ENCODE measurements around the gene ZNF841.
A peak's percentile ranks its signal among the peaks of the same experiment; 100 is the strongest.

Gene ZNF841

DNA sequence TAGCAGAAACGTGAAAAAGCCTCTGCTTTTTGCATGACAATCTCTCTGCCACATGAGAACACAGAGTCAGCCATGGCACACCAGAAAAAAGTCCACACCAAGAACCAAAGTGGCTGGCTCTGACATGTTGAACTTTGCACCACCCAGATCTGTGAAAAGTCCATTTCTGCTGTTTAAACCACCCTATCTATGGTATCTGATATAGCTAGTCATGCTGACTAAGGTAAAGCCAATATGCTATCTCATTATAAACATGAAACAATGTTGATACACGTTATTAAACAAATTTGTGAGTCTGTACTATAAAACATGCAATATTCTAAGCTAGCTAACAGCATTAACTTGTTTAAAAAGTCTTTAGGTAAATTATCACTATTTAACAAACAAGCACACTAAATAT lies 25.9 kb downstream of the ZNF841 start:
- TF ChIP-seq REST (IDR thresholded peaks at IDR 0.05; ENCODE audit: insufficient read depth in 1 of 2, low read depth in 2 of 2, low read length in 2 of 2) (no peak), FOXP2 (optimal IDR thresholded peaks at IDR 0.05; ENCODE audit: borderline replicate concordance, extremely low read depth, extremely low read length, insufficient read depth) (no peak), SIN3A (IDR thresholded peaks at IDR 0.05; ENCODE audit: borderline replicate concordance, insufficient read depth, low read length) (no peak), TAF1 (IDR thresholded peaks at IDR 0.05; ENCODE audit: borderline replicate concordance, insufficient read depth, low read length) (no peak), POLR2AphosphoS5 (IDR thresholded peaks at IDR 0.05; ENCODE audit: low read depth, low read length) (no peak)

GRCh38 chr19:52066258-52066863 lies 29.2 kb downstream of the ZNF841 start:
- TF ChIP-seq SIN3A (IDR thresholded peaks at IDR 0.05; ENCODE audit: borderline replicate concordance, insufficient read depth, low read length), result no peak
- no peak for TF ChIP-seq TAF1 (IDR thresholded peaks at IDR 0.05; ENCODE audit: borderline replicate concordance, insufficient read depth, low read length)
- no peak for TF ChIP-seq POLR2AphosphoS5 (IDR thresholded peaks at IDR 0.05; ENCODE audit: low read depth, low read length)
- no peak for TF ChIP-seq REST (IDR thresholded peaks at IDR 0.05; ENCODE audit: insufficient read depth in 1 of 2, low read depth in 2 of 2, low read length in 2 of 2)
- TF ChIP-seq FOXP2 (optimal IDR thresholded peaks at IDR 0.05; ENCODE audit: borderline replicate concordance, extremely low read depth, extremely low read length, insufficient read depth), result no peak

GRCh38 chr19:52065399-52065798 lies 30.2 kb downstream of the ZNF841 start:
- TF ChIP-seq POLR2AphosphoS5 (IDR thresholded peaks at IDR 0.05; ENCODE audit: low read depth, low read length), result no peak
- no peak for TF ChIP-seq FOXP2 (optimal IDR thresholded peaks at IDR 0.05; ENCODE audit: borderline replicate concordance, extremely low read depth, extremely low read length, insufficient read depth)
- no peak for TF ChIP-seq SIN3A (IDR thresholded peaks at IDR 0.05; ENCODE audit: borderline replicate concordance, insufficient read depth, low read length)
- TF ChIP-seq REST (IDR thresholded peaks at IDR 0.05; ENCODE audit: insufficient read depth in 1 of 2, low read depth in 2 of 2, low read length in 2 of 2), result no peak
- no peak for TF ChIP-seq TAF1 (IDR thresholded peaks at IDR 0.05; ENCODE audit: borderline replicate concordance, insufficient read depth, low read length)

GRCh38 chr19:52048555-52049501 lies 46.7 kb downstream of the ZNF841 start, which contains the start of gene ZNF432:
Gene ZNF432, minus strand, starts transcription at chr19:52048838. Its CDS starts 1,970 bp downstream, at chr19:52046868.
- TF ChIP-seq FOXP2 (optimal IDR thresholded peaks at IDR 0.05; ENCODE audit: borderline replicate concordance, extremely low read depth, extremely low read length, insufficient read depth) (no peak), TAF1 (IDR thresholded peaks at IDR 0.05; ENCODE audit: borderline replicate concordance, insufficient read depth, low read length) (peak; percentile 56; the same call in 1 of the 2 replicates), POLR2AphosphoS5 (IDR thresholded peaks at IDR 0.05; ENCODE audit: low read depth, low read length) (no peak; the same call in none of the 2 replicates)

GRCh38 chr19:52039169-52039568 lies 56.4 kb downstream of the ZNF841 start:
- TF ChIP-seq POLR2AphosphoS5 (IDR thresholded peaks at IDR 0.05; ENCODE audit: low read depth, low read length) (no peak), FOXP2 (optimal IDR thresholded peaks at IDR 0.05; ENCODE audit: borderline replicate concordance, extremely low read depth, extremely low read length, insufficient read depth) (no peak), TAF1 (IDR thresholded peaks at IDR 0.05; ENCODE audit: borderline replicate concordance, insufficient read depth, low read length) (no peak), REST (IDR thresholded peaks at IDR 0.05; ENCODE audit: insufficient read depth in 1 of 2, low read depth in 2 of 2, low read length in 2 of 2) (no peak)

All from PFSK-1 (cell line).